Loucy (cell line): Measurements from ENCODE around the gene NETO2.

Experiments
- H2AFZ ChIP-seq: fragments of 200-600 bp; sonication (generic); 2 replicates; pipeline ENCODE4 v1.6.0; 2016; ENCODE audit warnings: antibody characterized with exemption, mild to moderate bottlenecking, low read length, moderate library complexity
- H3F3A ChIP-seq: fragments of 200-600 bp; 2 replicates; pipeline ENCODE4 v1.6.0; 2016; ENCODE audit warnings: antibody characterized with exemption, low read depth, mild to moderate bottlenecking
- H3K27me3 ChIP-seq: fragments of 200-600 bp; sonication (generic); 2 replicates; pipeline ENCODE4 v1.6.1; 2014; ENCODE audit warnings: low read length, mild to moderate bottlenecking; ENCODE audit not compliant: insufficient read depth, poor library complexity, severe bottlenecking
- H3K36me3 ChIP-seq: fragments of 200-600 bp; sonication (generic); 2 replicates; pipeline ENCODE4 v1.6.1; 2016; ENCODE audit warnings: low read length; ENCODE audit not compliant: insufficient read depth
- H3K4me1 ChIP-seq: fragments of 200-600 bp; sonication (generic); 2 replicates; pipeline ENCODE4 v1.5.1; 2014; ENCODE audit warnings: low read length, mild to moderate bottlenecking; ENCODE audit not compliant: insufficient read depth, poor library complexity, severe bottlenecking
- H3K4me2 ChIP-seq: fragments of 200-600 bp; sonication (generic); 2 replicates; pipeline ENCODE4 v1.6.0; 2014; ENCODE audit warnings: antibody characterized with exemption, low read length, low read depth, mild to moderate bottlenecking; ENCODE audit not compliant: poor library complexity, severe bottlenecking
- H3K4me3 ChIP-seq: fragments of 200-600 bp; sonication (generic); 2 replicates; pipeline ENCODE4 v1.5.1; 2014; ENCODE audit warnings: low read length, mild to moderate bottlenecking, mixed read lengths; ENCODE audit not compliant: poor library complexity, severe bottlenecking
- H3K79me2 ChIP-seq: fragments of 200-600 bp; sonication (generic); 2 replicates; pipeline ENCODE4 v1.6.1; 2014; ENCODE audit warnings: low read length; ENCODE audit not compliant: insufficient read depth
- H3K9ac ChIP-seq: fragments of 200-600 bp; sonication (generic); 2 replicates; pipeline ENCODE4 v1.6.0; 2014; ENCODE audit warnings: mild to moderate bottlenecking, low read depth, low read length, moderate library complexity; ENCODE audit not compliant: poor library complexity, severe bottlenecking
- H3K9me2 ChIP-seq: fragments of 200-600 bp; sonication (generic); replicated peaks from 2 replicates; pipeline ENCODE4 v1.6.1; 2016; ENCODE audit warnings: low read depth, low read length, mixed read lengths
- H3K9me3 ChIP-seq: fragments of 200-600 bp; sonication (generic); 2 replicates; pipeline ENCODE4 v1.6.1; 2014; ENCODE audit warnings: mild to moderate bottlenecking, antibody characterized with exemption, low read length, low read depth; ENCODE audit not compliant: insufficient read depth
- H4K20me1 ChIP-seq: fragments of 200-600 bp; sonication (generic); 2 replicates; pipeline ENCODE4 v1.6.0; 2014; ENCODE audit warnings: antibody characterized with exemption, low read length, mild to moderate bottlenecking; ENCODE audit not compliant: insufficient read depth, poor library complexity, severe bottlenecking
- CTCF ChIP-seq: fragments of 200-600 bp; sonication (generic); conservative IDR thresholded peaks from 2 replicates; pipeline ENCODE4 v1.5.1; 2014; ENCODE audit warnings: mild to moderate bottlenecking, antibody characterized with exemption, low read length
- EZH2phosphoT487 ChIP-seq: fragments of 200-600 bp; IDR thresholded peaks from 2 replicates; pipeline ENCODE4 v1.6.1; 2018; ENCODE audit warnings: antibody characterized with exemption, mild to moderate bottlenecking, moderate library complexity, borderline replicate concordance

Gene NETO2

GRCh38 chr16:47045023-47045422 lies 98.7 kb downstream of the NETO2 start:
- peak; percentile 16; the same call in 1 of the 2 replicates for TF ChIP-seq CTCF
- TF ChIP-seq EZH2phosphoT487, result no peak
- Histone ChIP-seq H3K36me3 (no peaks in the 10 kb centered on the region), H3K79me2 (no peaks in the 10 kb centered on the region), H3K4me2 (peak overlapping the region; percentile 62), H4K20me1 (no peaks in the 10 kb centered on the region), H2AFZ (no peak overlapping the region), H3K4me3 (peak overlapping the region; percentile 6), H3K9me2 (no peaks in the 10 kb centered on the region), H3F3A (no peaks in the 10 kb centered on the region; the same call in 1 of the 2 replicates), H3K27me3 (peaks cover 41% of the 10 kb centered on the region), H3K9me3 (no peaks in the 10 kb centered on the region), H3K9ac (no peak overlapping the region), H3K4me1 (peaks cover 19% of the 10 kb centered on the region)

GRCh38 chr16:47043970-47044684 lies 99.6 kb downstream of the NETO2 start:
- Histone ChIP-seq H2AFZ (no peak overlapping the region), H3K9ac (no peak overlapping the region), H3K36me3 (no peaks in the 10 kb centered on the region), H3K4me1 (peaks cover 19% of the 10 kb centered on the region), H3K79me2 (no peaks in the 10 kb centered on the region), H3K4me3 (no peak overlapping the region), H3F3A (no peaks in the 10 kb centered on the region; the same call in 1 of the 2 replicates), H3K9me2 (no peaks in the 10 kb centered on the region), H3K27me3 (peaks cover 38% of the 10 kb centered on the region), H3K4me2 (no peak overlapping the region), H3K9me3 (no peaks in the 10 kb centered on the region), H4K20me1 (no peaks in the 10 kb centered on the region)
- no peak for TF ChIP-seq EZH2phosphoT487
- TF ChIP-seq CTCF, result no peak

GRCh38 chr16:47043200-47043599 lies 100.5 kb downstream of the NETO2 start:
- no peaks in the 10 kb centered on the region for H3K9me2 ChIP-seq
- H3K9ac ChIP-seq, result no peak overlapping the region
- no peaks in the 10 kb centered on the region for H3K36me3 ChIP-seq
- H3K9me3 ChIP-seq, result no peaks in the 10 kb centered on the region
- H3K27me3 ChIP-seq, result peaks cover 28% of the 10 kb centered on the region
- no peaks in the 10 kb centered on the region; the same call in 1 of the 2 replicates for H3F3A ChIP-seq
- no peak for TF ChIP-seq CTCF
- TF ChIP-seq EZH2phosphoT487, result no peak
- no peak overlapping the region for H3K4me3 ChIP-seq
- H3K4me1 ChIP-seq, result peaks cover 19% of the 10 kb centered on the region
- H2AFZ ChIP-seq, result no peak overlapping the region
- no peaks in the 10 kb centered on the region for H3K79me2 ChIP-seq
- no peak overlapping the region for H3K4me2 ChIP-seq
- no peaks in the 10 kb centered on the region for H4K20me1 ChIP-seq
